GM12873 (cell line): Measurements from ENCODE around the gene RPL36.

Source experiments
- TF ChIP-seq, protein P1 (sequence below): IDR thresholded peaks from 2 replicates; pipeline ENCODE4 v1.5.1; 2012; ENCODE audit warnings: low read depth, mild to moderate bottlenecking, moderate library complexity, low read length, control low read depth; ENCODE audit not compliant: insufficient read depth; ENCODE audit errors: missing control alignments

Gene RPL36

DNA sequence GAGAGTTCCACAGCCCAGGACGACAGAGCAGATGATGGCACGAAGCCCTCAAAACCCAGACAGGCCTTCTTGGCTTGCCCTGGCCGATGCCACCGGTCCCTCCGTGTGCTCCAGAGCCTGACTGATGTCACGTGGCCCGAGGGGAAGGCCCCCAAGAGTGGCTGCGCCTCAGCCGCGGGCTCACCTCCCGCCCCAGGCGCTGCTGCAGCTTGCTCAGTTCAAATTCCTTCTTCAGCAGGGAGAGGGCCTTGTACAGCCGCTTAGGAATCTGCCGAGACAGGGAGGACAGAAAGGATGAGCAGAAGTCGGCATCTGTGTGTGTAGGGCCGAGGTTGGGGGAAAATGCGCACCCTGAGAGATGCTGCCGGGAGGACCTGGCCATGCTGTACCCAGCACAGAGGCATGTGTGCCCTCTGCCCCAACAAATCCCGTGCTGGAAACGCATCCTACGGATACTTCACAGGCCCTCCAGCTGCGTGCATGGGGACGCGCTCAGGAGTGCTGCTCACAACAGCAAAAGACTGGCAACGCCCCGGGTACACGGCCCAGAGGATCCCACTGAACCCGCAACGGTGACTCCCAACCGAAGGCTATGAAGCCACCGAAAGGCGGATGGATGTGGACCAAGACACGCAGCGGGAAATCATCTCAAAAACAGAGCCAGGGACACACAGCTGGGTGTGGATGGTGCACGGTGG lies 16.9 kb downstream of the RPL36 start:
- TF ChIP-seq, protein P1, sequence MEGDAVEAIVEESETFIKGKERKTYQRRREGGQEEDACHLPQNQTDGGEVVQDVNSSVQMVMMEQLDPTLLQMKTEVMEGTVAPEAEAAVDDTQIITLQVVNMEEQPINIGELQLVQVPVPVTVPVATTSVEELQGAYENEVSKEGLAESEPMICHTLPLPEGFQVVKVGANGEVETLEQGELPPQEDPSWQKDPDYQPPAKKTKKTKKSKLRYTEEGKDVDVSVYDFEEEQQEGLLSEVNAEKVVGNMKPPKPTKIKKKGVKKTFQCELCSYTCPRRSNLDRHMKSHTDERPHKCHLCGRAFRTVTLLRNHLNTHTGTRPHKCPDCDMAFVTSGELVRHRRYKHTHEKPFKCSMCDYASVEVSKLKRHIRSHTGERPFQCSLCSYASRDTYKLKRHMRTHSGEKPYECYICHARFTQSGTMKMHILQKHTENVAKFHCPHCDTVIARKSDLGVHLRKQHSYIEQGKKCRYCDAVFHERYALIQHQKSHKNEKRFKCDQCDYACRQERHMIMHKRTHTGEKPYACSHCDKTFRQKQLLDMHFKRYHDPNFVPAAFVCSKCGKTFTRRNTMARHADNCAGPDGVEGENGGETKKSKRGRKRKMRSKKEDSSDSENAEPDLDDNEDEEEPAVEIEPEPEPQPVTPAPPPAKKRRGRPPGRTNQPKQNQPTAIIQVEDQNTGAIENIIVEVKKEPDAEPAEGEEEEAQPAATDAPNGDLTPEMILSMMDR, result no peak

DNA sequence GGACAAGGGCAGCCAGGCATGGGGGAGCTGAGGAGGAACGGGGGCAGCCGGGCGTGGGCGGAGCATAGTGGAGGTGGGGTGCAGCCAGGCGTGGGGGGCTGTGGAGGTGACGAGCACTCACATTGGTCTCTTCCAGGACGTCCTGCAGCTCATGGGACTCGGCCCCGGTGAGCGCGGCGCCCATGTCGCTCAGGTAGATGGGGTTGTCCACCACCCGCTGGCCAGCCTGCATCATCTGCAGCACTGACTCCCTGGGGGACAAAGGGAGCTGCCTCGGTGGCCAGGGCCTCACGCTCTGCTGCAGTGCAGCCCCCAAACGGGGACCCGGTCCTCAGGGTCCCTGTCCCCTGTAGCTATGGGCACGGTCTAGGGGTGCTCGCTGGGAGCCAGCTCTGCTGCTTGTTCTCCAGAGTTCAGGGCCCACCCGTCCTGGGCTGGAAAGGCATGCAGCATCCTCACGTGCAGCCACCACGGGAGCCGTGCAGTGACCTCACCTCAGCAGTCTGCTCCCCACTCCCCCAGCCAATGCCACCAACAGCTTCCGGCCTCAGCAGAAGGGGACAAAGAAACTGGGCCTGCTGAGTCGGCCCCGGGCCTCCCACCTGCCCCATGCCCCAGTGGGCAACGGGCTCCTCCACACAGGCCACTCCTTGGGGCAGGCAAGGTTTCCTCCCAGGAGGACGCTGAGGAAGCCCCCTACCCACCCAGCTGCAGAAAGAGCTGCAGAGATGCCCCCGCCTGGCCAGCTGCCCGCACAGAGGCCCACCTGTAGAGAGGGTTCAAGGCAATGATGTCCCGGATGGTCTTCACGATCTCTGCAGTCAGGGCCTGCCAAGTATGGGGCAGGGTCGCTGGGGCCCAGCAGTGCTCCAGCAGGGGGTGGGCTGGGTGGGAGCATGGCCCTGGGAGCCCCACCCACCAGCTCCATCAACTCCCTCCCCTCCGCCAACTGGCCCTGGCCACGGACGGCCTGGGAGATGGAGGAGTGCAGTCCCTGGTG lies 17.8 kb downstream of the RPL36 start:
- TF ChIP-seq, protein P1, result no peak

DNA sequence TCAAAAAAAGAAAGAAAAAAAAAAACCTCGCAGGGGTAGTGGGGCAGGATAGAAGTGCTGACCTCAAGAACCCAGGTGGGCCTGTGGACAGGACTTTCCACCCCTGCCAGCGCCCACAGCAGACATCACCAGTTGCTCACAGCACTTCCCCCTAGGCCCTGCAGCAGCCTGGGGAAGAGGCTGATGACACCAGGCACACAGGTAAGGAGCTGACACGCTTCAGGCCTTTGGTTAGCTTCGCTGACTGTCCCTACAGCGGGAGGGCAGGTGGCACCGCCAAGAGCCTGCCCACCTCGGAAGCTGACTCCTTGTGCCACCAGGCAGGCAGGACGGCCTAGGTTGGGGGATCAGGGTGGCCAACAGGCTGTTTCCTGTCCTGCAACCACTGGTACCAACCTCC lies 20.9 kb downstream of the RPL36 start:
- TF ChIP-seq, protein P1, result no peak

DNA sequence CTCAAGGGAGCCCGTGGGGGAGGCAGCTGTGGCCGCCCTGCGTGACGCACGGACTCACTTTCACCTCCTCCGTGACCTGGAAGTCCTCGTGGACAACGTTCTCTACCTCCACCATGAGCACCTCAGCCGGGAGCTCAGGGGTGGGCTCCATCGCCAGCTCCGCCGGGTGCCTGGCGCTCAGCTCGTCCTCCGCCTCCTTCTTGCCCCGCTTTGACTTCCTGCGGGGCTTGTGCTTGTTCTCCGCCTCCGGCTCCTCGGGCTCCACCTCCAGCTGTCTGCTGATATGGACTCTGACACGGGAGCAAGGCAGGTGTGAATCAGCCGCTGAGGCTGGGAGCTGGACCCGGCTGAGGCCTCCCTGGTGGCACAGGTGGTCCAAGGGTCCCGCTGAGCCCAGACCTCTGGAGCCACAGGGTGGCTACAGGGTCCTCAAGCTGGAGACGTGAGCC lies 21.6 kb downstream of the RPL36 start:
- TF ChIP-seq, protein P1, result no peak

DNA sequence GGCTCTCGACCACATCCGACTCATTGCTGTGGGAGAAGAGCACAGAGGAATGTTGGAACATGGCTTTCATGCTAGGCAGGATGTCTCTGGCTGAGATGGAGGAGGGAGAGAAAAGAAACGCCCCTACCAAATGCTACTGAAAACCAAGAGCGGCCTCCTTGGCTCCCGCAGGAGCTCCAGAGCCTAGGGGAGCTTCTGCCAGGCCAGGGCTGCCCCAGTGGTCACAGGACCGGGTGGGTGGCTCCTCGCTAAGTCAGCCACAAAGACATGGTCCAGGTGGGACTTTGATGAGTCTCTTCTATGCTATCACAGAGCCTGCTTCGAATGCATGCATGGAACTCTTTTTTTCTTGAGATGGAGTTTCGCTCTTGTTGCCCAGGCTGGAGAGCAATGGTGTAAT lies 23.1 kb downstream of the RPL36 start:
- TF ChIP-seq, protein P1, result no peak

DNA sequence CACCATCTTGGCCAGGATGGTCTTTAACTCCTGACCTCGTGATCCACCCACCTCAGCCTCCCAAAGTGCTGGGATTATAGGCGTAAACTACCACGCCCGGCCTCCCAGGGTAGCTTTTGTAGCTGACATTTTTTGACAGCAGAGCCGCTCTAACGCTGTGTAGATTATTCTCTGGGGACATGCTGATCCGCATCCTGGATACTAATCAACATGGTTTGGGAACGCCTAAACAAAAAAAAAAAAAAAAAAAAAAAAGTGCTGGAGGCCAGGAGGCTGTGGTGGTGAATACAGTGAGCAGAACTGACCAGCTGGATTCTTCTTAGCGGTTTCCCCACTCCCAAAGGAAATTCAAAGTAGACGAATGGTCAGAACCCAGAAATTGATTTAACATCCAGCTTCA lies 24.7 kb downstream of the RPL36 start:
- TF ChIP-seq, protein P1, result no peak
